Esophagus muscularis mucosa (tissue), 4 donors: ENCODE measurements around the gene ATG13. TPM values are rescaled to one million over a fixed set of nuclear protein-coding genes. Genes with fewer than 3 reads are reported as not detected.

Experiments
- DNase-seq: peaks from one replicate; pipeline ENCODE4 v3.0.0-alpha.2; 2017; ENCODE audit errors: extremely low spot score
- H3K27ac ChIP-seq, 4 donors: fragments of 200-600 bp; sonication (generic); replicated peaks in 1 of 4; 1 replicate in 3 of 4; 2 replicates in 1 of 4; pipeline ENCODE4 v1.5.1; 2016 to 2019; ENCODE audit warnings: mild to moderate bottlenecking in 1 of 4
- H3K27me3 ChIP-seq, 4 donors: fragments of 200-600 bp; sonication (generic); one replicate each; pipeline versions ENCODE4 v1.5.1 to v1.6.0; 2016 to 2019
- H3K36me3 ChIP-seq, 4 donors: fragments of 200-600 bp; sonication (generic); one replicate each; pipeline ENCODE4 v1.5.1; 2016 to 2019
- H3K4me1 ChIP-seq, 4 donors: fragments of 200-600 bp; sonication (generic); one replicate each; pipeline ENCODE4 v1.5.1; 2016 to 2019
- H3K4me3 ChIP-seq, 4 donors: fragments of 200-600 bp; sonication (generic); 1 replicate in 2 of 4; 2 replicates in 2 of 4; pipeline ENCODE4 v1.5.1; 2016 to 2019; ENCODE audit warnings: mild to moderate bottlenecking in 4 of 4, moderate library complexity in 1 of 4
- H3K9me3 ChIP-seq, 4 donors: fragments of 200-600 bp; sonication (generic); 1 replicate in 3 of 4; 2 replicates in 1 of 4; pipeline ENCODE4 v1.5.1; 2016 to 2019
- EP300 ChIP-seq: sonication (generic); formaldehyde crosslinking; IDR thresholded peaks from one replicate; pipeline ENCODE4 v1.6.1; 2017; ENCODE audit warnings: antibody characterized with exemption
- POLR2A ChIP-seq: fragments of 450-650 bp; IDR thresholded peaks from one replicate; pipeline ENCODE4 v1.6.1; 2017; ENCODE audit warnings: antibody characterized with exemption, moderate library complexity, mild to moderate bottlenecking, low read depth
- POLR2AphosphoS5 ChIP-seq, 2 donors: sonication (generic); formaldehyde crosslinking; IDR thresholded peaks; one replicate each; pipeline ENCODE4 v1.6.1; 2017; ENCODE audit warnings: antibody characterized with exemption in 2 of 2
- WGBS: methylation state at CpG from one replicate; pipeline ENCODE4 v1.1.5; 2018; 5-methylcytosine and 5-hydroxymethylcytosine counted together
- intact Hi-C: fragments of 100-400 bp; cut with DNase I; formaldehyde crosslinking; loops from one replicate; pipeline ENCODE4 v1.15.1; 2023
- total RNA-seq, 4 donors: library from RNA; depleted of rRNA; stranded (reverse); fragments of >200 nt; gene quantifications; one replicate each; pipeline versions ENCODE4 v1.1.0 to v1.2.1, GENCODE V29; 2016
- TF ChIP-seq, protein P1 (sequence below), 3 experiments: fragments of 200-600 bp in 2 of 3; fragments of 450-650 bp in 1 of 3; sonication (generic) in 2 of 3; IDR thresholded peaks; one replicate each; pipeline ENCODE4 v1.5.1; 2017 to 2019; ENCODE audit warnings: antibody characterized with exemption in 3 of 3, mild to moderate bottlenecking in 2 of 3, moderate library complexity in 1 of 3

The ATG13 gene
- total RNA-seq, 4 donors from 2014 or later = 68.7 to 74.3 (median 72.1) TPM

- TF ChIP-seq POLR2AphosphoS5 (IDR thresholded peaks at IDR 0.05) (no peak), POLR2A (no peak), EP300 (no peak)
- TF ChIP-seq, protein P1, sequence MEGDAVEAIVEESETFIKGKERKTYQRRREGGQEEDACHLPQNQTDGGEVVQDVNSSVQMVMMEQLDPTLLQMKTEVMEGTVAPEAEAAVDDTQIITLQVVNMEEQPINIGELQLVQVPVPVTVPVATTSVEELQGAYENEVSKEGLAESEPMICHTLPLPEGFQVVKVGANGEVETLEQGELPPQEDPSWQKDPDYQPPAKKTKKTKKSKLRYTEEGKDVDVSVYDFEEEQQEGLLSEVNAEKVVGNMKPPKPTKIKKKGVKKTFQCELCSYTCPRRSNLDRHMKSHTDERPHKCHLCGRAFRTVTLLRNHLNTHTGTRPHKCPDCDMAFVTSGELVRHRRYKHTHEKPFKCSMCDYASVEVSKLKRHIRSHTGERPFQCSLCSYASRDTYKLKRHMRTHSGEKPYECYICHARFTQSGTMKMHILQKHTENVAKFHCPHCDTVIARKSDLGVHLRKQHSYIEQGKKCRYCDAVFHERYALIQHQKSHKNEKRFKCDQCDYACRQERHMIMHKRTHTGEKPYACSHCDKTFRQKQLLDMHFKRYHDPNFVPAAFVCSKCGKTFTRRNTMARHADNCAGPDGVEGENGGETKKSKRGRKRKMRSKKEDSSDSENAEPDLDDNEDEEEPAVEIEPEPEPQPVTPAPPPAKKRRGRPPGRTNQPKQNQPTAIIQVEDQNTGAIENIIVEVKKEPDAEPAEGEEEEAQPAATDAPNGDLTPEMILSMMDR (IDR thresholded peaks at IDR 0.05) = no peak
- Histone ChIP-seq H3K27me3 (no peaks in the 10 kb centered on the region), H3K36me3 (no peaks in the 10 kb centered on the region), H3K9me3 (no peaks in the 10 kb centered on the region), H3K4me1 (no peaks in the 10 kb centered on the region), H3K27ac (no peak overlapping the region), H3K4me3 (no peak overlapping the region)
- intact Hi-C loops = no loop called here
- DNase-seq = no peak
- 79% methylated on average over 5 of the region's 8 CpGs for WGBS
Measured at GRCh38 chr11:46723359-46723680, 106.0 kb downstream of the ATG13 start.

DNA sequence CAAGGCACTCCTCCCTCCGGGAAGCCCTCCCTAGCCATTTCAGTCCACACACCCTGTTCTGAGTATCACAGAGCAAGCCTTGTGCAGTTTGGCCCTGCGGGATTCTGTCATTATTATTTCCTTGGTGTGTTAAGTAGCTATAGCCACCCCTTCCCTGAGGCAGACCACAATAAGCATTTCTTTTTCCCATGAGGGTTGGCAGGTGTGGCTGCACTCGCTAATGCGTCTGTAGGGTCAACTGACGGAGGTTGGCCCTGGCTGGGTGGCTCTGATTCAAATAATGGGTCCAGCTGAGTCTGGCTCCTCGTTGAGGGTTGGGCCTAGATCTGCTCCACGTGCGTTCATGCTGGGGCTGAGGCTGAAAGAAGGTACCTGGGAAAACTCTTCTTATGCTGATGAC is 106.7 kb downstream of the ATG13 start:
- no peak for DNase-seq
- 69% methylated on average over 8 of the region's 8 CpGs for WGBS
- Histone ChIP-seq H3K36me3 (no peaks in the 10 kb centered on the region), H3K4me1 (no peaks in the 10 kb centered on the region), H3K27me3 (no peaks in the 10 kb centered on the region), H3K9me3 (no peaks in the 10 kb centered on the region), H3K4me3 (no peak overlapping the region), H3K27ac (no peak overlapping the region)
- intact Hi-C loops = no loop called here
- no peak for TF ChIP-seq POLR2A
- TF ChIP-seq, protein P1 (IDR thresholded peaks at IDR 0.05) = no peak
- TF ChIP-seq POLR2AphosphoS5 (IDR thresholded peaks at IDR 0.05) = no peak
- TF ChIP-seq EP300 = no peak

Other genes starting within 250 kb of the ATG13 start
- 10 to 100 TPM in 3 of 4 donors, 1 to 10 TPM in 1; 1.2 to 12.8 (median 11.8) TPM for gene MDK, start 235.9 kb upstream of the ATG13 start, total RNA-seq
- gene CHRM4, start 225.8 kb upstream of the ATG13 start, total RNA-seq = 1 to 10 TPM in 2 of 4 donors, under 1 TPM in 2; 0.34 to 1.5 (median 1.0) TPM
- gene AMBRA1, start 23.5 kb upstream of the ATG13 start, total RNA-seq = 10 to 100 TPM; 20.0 to 28.9 (median 26.0) TPM
- gene HARBI1, start 326 bp upstream of the ATG13 start, total RNA-seq = 1 to 10 TPM; 2.5 to 3.3 (median 3.0) TPM
- 100 to 1,000 TPM in 2 of 4 donors, 10 to 100 TPM in 2; 73.1 to 139 (median 92.3) TPM for gene ARHGAP1, start 83.1 kb downstream of the ATG13 start, total RNA-seq
- 10 to 100 TPM in 2 of 4 donors, 1 to 10 TPM in 2; 7.1 to 12.6 (median 10.3) TPM for gene ZNF408, start 83.5 kb downstream of the ATG13 start, total RNA-seq
- gene F2, start 101.7 kb downstream of the ATG13 start, total RNA-seq = 1 to 10 TPM in 1 of 4 donors, under 1 TPM in 1, not detected in 2; 0.42 to 1.1 TPM
- gene CKAP5, start 228.7 kb downstream of the ATG13 start, total RNA-seq = 10 to 100 TPM; 32.4 to 49.2 (median 40.0) TPM